Keratinocyte (primary cell): ENCODE data around the gene OLFM3. TPM values are rescaled to one million over a fixed set of nuclear protein-coding genes. Genes with fewer than 3 reads are reported as not detected.

Experiments
- DNase-seq: peaks from one replicate; pipeline ENCODE4 v3.0.0-alpha.2; 2011; ENCODE audit warnings: low read depth, missing footprints, low spot score
- FAIRE-seq: peaks from 2 replicates; lab custom pipeline; 2011; peaks lifted over from hg19 to GRCh38; lab: Jason Lieb, UNC
- H2AFZ ChIP-seq: 2 replicates; pipeline ENCODE4 v1.6.0; 2012; ENCODE audit warnings: low read length, control low read depth, inconsistent platforms; ENCODE audit not compliant: control insufficient read depth
- H3K27ac ChIP-seq: 2 replicates; pipeline ENCODE4 v1.5.1; 2011; ENCODE audit warnings: low read length; ENCODE audit not compliant: control insufficient read depth, insufficient read depth
- H3K27me3 ChIP-seq: 3 replicates; pipeline ENCODE4 v1.6.0; 2011; ENCODE audit warnings: low read length; ENCODE audit not compliant: control insufficient read depth, insufficient read depth; ENCODE audit errors: extremely low read depth
- H3K36me3 ChIP-seq, 2 experiments: 2 replicates in 1 of 2; 3 replicates in 1 of 2; pipeline ENCODE4 v1.5.1; 2011; ENCODE audit warnings: low read length in 2 of 2, mild to moderate bottlenecking in 1 of 2; ENCODE audit not compliant: control insufficient read depth in 2 of 2, insufficient read depth in 2 of 2; ENCODE audit errors: extremely low read depth in 1 of 2
- H3K4me1 ChIP-seq: 3 replicates; pipeline ENCODE4 v1.5.1; 2011; ENCODE audit warnings: low read length; ENCODE audit not compliant: control insufficient read depth, insufficient read depth; ENCODE audit errors: extremely low read depth
- H3K4me2 ChIP-seq: 3 replicates; pipeline ENCODE4 v1.6.0; 2011; ENCODE audit warnings: low read depth, low read length; ENCODE audit not compliant: control insufficient read depth, insufficient read depth; ENCODE audit errors: extremely low read depth
- H3K4me3 ChIP-seq, 3 experiments: fragments of 200-600 bp in 1 of 3; sonication (generic) in 1 of 3; 2 replicates in 2 of 3; 3 replicates in 1 of 3; pipeline ENCODE4 v1.5.1; 2011 to 2016; ENCODE audit warnings: low read length in 3 of 3, mild to moderate bottlenecking in 3 of 3, control low read depth in 2 of 3, inconsistent platforms in 1 of 3, low read depth in 1 of 3, mixed read lengths in 1 of 3, mixed run types in 1 of 3, moderate library complexity in 1 of 3; ENCODE audit not compliant: control insufficient read depth in 2 of 3, insufficient read depth in 2 of 3; ENCODE audit errors: extremely low read depth in 1 of 3
- H3K79me2 ChIP-seq: 2 replicates; pipeline ENCODE4 v1.6.0; 2012; ENCODE audit warnings: low read length; ENCODE audit not compliant: control insufficient read depth, insufficient read depth
- H3K9ac ChIP-seq: 3 replicates; pipeline ENCODE4 v1.6.0; 2011; ENCODE audit warnings: low read length; ENCODE audit not compliant: control insufficient read depth, insufficient read depth; ENCODE audit errors: extremely low read depth
- H3K9me1 ChIP-seq: 3 replicates; pipeline ENCODE4 v1.6.0; 2011; ENCODE audit warnings: low read length; ENCODE audit not compliant: control insufficient read depth, insufficient read depth; ENCODE audit errors: extremely low read depth
- H3K9me3 ChIP-seq: 2 replicates; pipeline ENCODE4 v1.5.1; 2012; ENCODE audit warnings: low read depth, low read length; ENCODE audit not compliant: control insufficient read depth
- H4K20me1 ChIP-seq: 3 replicates; pipeline ENCODE4 v1.6.0; 2011; ENCODE audit warnings: low read length; ENCODE audit not compliant: control insufficient read depth, insufficient read depth; ENCODE audit errors: extremely low read depth
- CTCF ChIP-seq, 3 experiments: IDR thresholded peaks in 1 of 3; conservative IDR thresholded peaks in 1 of 3; optimal IDR thresholded peaks in 1 of 3; 2 replicates in 2 of 3; 3 replicates in 1 of 3; pipeline versions ENCODE3 to v1.5.1; 2011; ENCODE audit warnings: low read length in 3 of 3, mild to moderate bottlenecking in 3 of 3, moderate library complexity in 2 of 3, control low read depth in 1 of 3, inconsistent platforms in 1 of 3; ENCODE audit not compliant: insufficient read depth in 2 of 3; ENCODE audit errors: extremely low read depth in 1 of 3
- EZH2 ChIP-seq: IDR thresholded peaks from one replicate; pipeline ENCODE4 v1.6.1; 2012; ENCODE audit warnings: inconsistent platforms, mild to moderate bottlenecking, low read length, moderate library complexity
- dilution Hi-C: fragments of 300-500 bp; cut with MboI; formaldehyde crosslinking; loops from one replicate; pipeline ENCODE4 v1.7.0; 2020; ENCODE audit warnings: low sequenced_read_pairs; ENCODE audit not compliant: extremely low pct_ligation_motif_present
- polyA plus RNA-seq, 5 experiments: library from polyadenylated mRNA; depleted of rRNA in 3 of 5; stranded (reverse) in 3 of 5; stranded (forward) in 1 of 5; unstranded in 1 of 5; fragments of >200 nt; gene quantifications; 1 replicate in 1 of 5; 2 replicates in 3 of 5; 3 replicates in 1 of 5; pipeline versions ENCODE4 v1.2.1 to v1.2.3, GENCODE V29; 2011 to 2012; ENCODE audit warnings: missing spikeins in 2 of 5, low read depth in 1 of 5, low replicate concordance in 1 of 5

The OLFM3 gene
- polyA plus RNA-seq, 1 donor (not counting 4 experiments of a cell fraction or from before 2014, with no cell fraction given): not detected

DNA sequence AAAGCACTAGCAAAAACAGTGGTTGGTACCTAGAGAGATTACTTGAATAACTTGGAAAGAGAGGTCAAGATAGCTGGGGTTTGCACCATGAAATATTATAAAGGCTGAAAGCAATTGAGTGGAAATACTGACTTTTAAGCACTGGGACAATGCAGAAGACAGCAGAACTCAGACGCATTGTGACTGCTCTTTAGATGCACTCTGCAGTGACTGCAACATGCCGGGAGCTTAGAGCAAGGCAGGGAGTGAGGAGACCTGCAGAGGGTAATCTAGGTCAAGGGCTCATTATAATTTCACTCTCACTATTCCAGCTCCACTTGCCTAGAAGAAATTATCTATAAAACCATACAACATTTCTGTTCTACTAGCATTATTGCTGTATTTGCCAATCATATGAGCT lies 36.6 kb downstream of the OLFM3 start:
- Histone ChIP-seq H3K4me3 (no peak overlapping the region), H3K27me3 (no peaks in the 10 kb centered on the region), H3K4me1 (no peaks in the 10 kb centered on the region), H3K9me1 (no peaks in the 10 kb centered on the region), H3K36me3 (no peaks in the 10 kb centered on the region), H2AFZ (no peak overlapping the region), H3K9ac (no peak overlapping the region), H3K27ac (no peak overlapping the region), H3K9me3 (no peaks in the 10 kb centered on the region), H4K20me1 (no peaks in the 10 kb centered on the region), H3K4me2 (no peak overlapping the region), H3K79me2 (no peaks in the 10 kb centered on the region)
- DNase-seq: no peak
- dilution Hi-C loops: no loop called here
- FAIRE-seq: no peak
- TF ChIP-seq EZH2 (no peak), CTCF (optimal IDR thresholded peaks at IDR 0.05 in 1 of 3, IDR thresholded peaks at IDR 0.05 in 1 of 3, conservative IDR thresholded peaks at IDR 0.05 in 1 of 3; ENCODE audit: extremely low read depth in 1 of 3, insufficient read depth in 2 of 3, low read length in 3 of 3) (no peak)

DNA sequence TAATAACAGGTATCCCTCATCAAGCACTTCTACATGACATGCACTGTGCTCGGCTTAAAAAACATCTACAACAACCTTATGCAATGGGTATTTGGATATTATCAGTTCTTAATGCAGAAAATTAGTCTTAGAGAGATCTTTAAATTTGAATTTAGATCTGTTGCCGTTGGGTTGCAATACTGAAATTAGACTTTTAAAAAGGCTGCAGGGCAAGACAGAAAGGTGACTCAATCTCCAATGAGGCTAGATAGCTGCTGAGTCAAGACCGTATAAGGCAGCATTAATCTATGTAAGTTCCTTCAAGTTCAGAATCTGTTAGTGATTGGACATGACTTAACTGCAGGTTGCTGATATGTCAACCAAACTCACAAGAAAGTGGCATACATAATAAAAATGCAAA lies 37.3 kb downstream of the OLFM3 start:
- Histone ChIP-seq H3K4me2 (no peak overlapping the region), H3K27ac (no peak overlapping the region), H4K20me1 (no peaks in the 10 kb centered on the region), H3K27me3 (no peaks in the 10 kb centered on the region), H3K79me2 (no peaks in the 10 kb centered on the region), H3K9me1 (no peaks in the 10 kb centered on the region), H3K9me3 (no peaks in the 10 kb centered on the region), H3K9ac (no peak overlapping the region), H3K4me1 (no peaks in the 10 kb centered on the region), H3K36me3 (no peaks in the 10 kb centered on the region), H2AFZ (no peak overlapping the region), H3K4me3 (no peak overlapping the region)
- dilution Hi-C loops: no loop called here
- no peak for FAIRE-seq
- DNase-seq: no peak
- TF ChIP-seq CTCF (optimal IDR thresholded peaks at IDR 0.05 in 1 of 3, IDR thresholded peaks at IDR 0.05 in 1 of 3, conservative IDR thresholded peaks at IDR 0.05 in 1 of 3; ENCODE audit: extremely low read depth in 1 of 3, insufficient read depth in 2 of 3, low read length in 3 of 3) (no peak), EZH2 (no peak)
